Measurements from ENCODE around the gene SETD1A. TPM values are rescaled to one million over a fixed set of nuclear protein-coding genes. Genes with fewer than 3 reads are reported as not detected.

The SETD1A gene
- total RNA-seq, 2 experiments from 2014 or later, result 40.1 to 41.2 TPM

GRCh38 chr16:31020536-31020935 lies 63.0 kb downstream of the SETD1A start:
- Histone ChIP-seq H3K4me1 (ENCODE audit: insufficient read depth, low read length) (no peaks in the 10 kb centered on the region), H3K9me3 (ENCODE audit: control insufficient read depth in 1 of 2, insufficient read depth in 1 of 2, low read length in 2 of 2) (no peaks in the 10 kb centered on the region), H3K27me3 (ENCODE audit: control insufficient read depth in 1 of 2, insufficient read depth in 2 of 2, low read length in 2 of 2) (no peaks in the 10 kb centered on the region), H3K4me3 (ENCODE audit: low read length) (no peak overlapping the region), H3K36me3 (ENCODE audit: insufficient read depth, low read length) (no peaks in the 10 kb centered on the region), H3K27ac (ENCODE audit: low read depth in 1 of 2, low read length in 2 of 2) (no peak overlapping the region)
- CTCF ChIA-PET, result no interaction called here
- ATAC-seq (ENCODE audit: poor library complexity), result no peak
- Mint-ChIP-seq H3K9me3 (no peaks in the 10 kb centered on the region), H3K36me3 (ENCODE audit: low read depth) (no peaks in the 10 kb centered on the region), H3K27ac (no peak overlapping the region), H3K27me3 (peaks cover 5% of the 10 kb centered on the region), H3K4me3 (no peak overlapping the region), H3K4me1 (ENCODE audit: low read depth) (no peaks in the 10 kb centered on the region)
- TF ChIP-seq CTCF (IDR thresholded peaks at IDR 0.05), result no peak
- POLR2A ChIA-PET, result no interaction called here
- DNase-seq, result no peak
- intact Hi-C loops (cut with DNase I, micrococcal nuclease), result no loop called here

GRCh38 chr16:31022544-31023251 lies 65.1 kb downstream of the SETD1A start:
- Mint-ChIP-seq H3K4me1 (ENCODE audit: low read depth) (no peaks in the 10 kb centered on the region), H3K4me3 (no peak overlapping the region), H3K27me3 (no peaks in the 10 kb centered on the region), H3K9me3 (no peaks in the 10 kb centered on the region), H3K36me3 (ENCODE audit: low read depth) (no peaks in the 10 kb centered on the region), H3K27ac (no peak overlapping the region)
- DNase-seq, result no peak
- Histone ChIP-seq H3K4me3 (ENCODE audit: low read length) (no peak overlapping the region), H3K27me3 (ENCODE audit: control insufficient read depth in 1 of 2, insufficient read depth in 2 of 2, low read length in 2 of 2) (no peaks in the 10 kb centered on the region), H3K9me3 (ENCODE audit: control insufficient read depth in 1 of 2, insufficient read depth in 1 of 2, low read length in 2 of 2) (no peaks in the 10 kb centered on the region), H3K36me3 (ENCODE audit: insufficient read depth, low read length) (no peaks in the 10 kb centered on the region), H3K27ac (ENCODE audit: low read depth in 1 of 2, low read length in 2 of 2) (no peak overlapping the region), H3K4me1 (ENCODE audit: insufficient read depth, low read length) (no peaks in the 10 kb centered on the region)
- no peak for ATAC-seq (ENCODE audit: poor library complexity)
- ChIA-PET CTCF (no interaction called here), POLR2A (no interaction called here)
- TF ChIP-seq CTCF (IDR thresholded peaks at IDR 0.05), result no peak
- intact Hi-C loops (cut with DNase I, micrococcal nuclease), result no loop called here

GRCh38 chr16:31023252-31023602 lies 65.7 kb downstream of the SETD1A start:
- ChIA-PET CTCF (no interaction called here), POLR2A (interaction anchor here (0.6 kb wide), 1 partner anchor 154 kb away, joined by 6 read pairs; no protein-coding TSS in a partner anchor)
- H3K36me3 Mint-ChIP-seq (ENCODE audit: low read depth), result no peaks in the 10 kb centered on the region
- H3K27ac ChIP-seq (ENCODE audit: low read depth in 1 of 2, low read length in 2 of 2), result no peak overlapping the region
- no peaks in the 10 kb centered on the region for H3K9me3 ChIP-seq (ENCODE audit: control insufficient read depth in 1 of 2, insufficient read depth in 1 of 2, low read length in 2 of 2)
- H3K27ac Mint-ChIP-seq, result no peak overlapping the region
- intact Hi-C loops (cut with DNase I, micrococcal nuclease), result no loop called here
- H3K27me3 Mint-ChIP-seq, result no peaks in the 10 kb centered on the region
- H3K4me1 ChIP-seq (ENCODE audit: insufficient read depth, low read length), result no peaks in the 10 kb centered on the region
- H3K9me3 Mint-ChIP-seq, result no peaks in the 10 kb centered on the region
- TF ChIP-seq CTCF (IDR thresholded peaks at IDR 0.05), result no peak
- no peak overlapping the region for H3K4me3 ChIP-seq (ENCODE audit: low read length)
- no peaks in the 10 kb centered on the region for H3K27me3 ChIP-seq (ENCODE audit: control insufficient read depth in 1 of 2, insufficient read depth in 2 of 2, low read length in 2 of 2)
- ATAC-seq (ENCODE audit: poor library complexity) (no peak), DNase-seq (no peak)
- no peak overlapping the region for H3K4me3 Mint-ChIP-seq
- no peaks in the 10 kb centered on the region for H3K36me3 ChIP-seq (ENCODE audit: insufficient read depth, low read length)
- H3K4me1 Mint-ChIP-seq (ENCODE audit: low read depth), result no peaks in the 10 kb centered on the region

Data from CD4-positive, alpha-beta T cell (primary cell).